Adrenal gland (tissue), 12 donors: ENCODE results near the gene CHI3L1. TPM values are rescaled to one million over a fixed set of nuclear protein-coding genes. Genes with fewer than 3 reads are reported as not detected.

ENCODE experiments used
- DNase-seq, 7 donors: peaks; one replicate each; pipeline ENCODE4 v3.0.0-alpha.2; 2019 to 2020
- H3K27ac ChIP-seq, 5 donors: fragments of 200-600 bp; sonication (generic) in 4 of 5; 1 replicate in 3 of 5; 2 replicates in 2 of 5; pipeline versions ENCODE4 v1.5.1 to v1.8.0; 2016 to 2020; ENCODE audit warnings: mild to moderate bottlenecking in 1 of 5
- H3K27me3 ChIP-seq: fragments of 200-600 bp; 2 replicates; pipeline ENCODE4 v1.8.0; 2021
- H3K36me3 ChIP-seq, 2 donors: fragments of 200-600 bp; replicated peaks in 1 of 2; 1 replicate in 1 of 2; 2 replicates in 1 of 2; pipeline versions ENCODE4 v1.5.1 to v1.8.0; 2018 to 2022
- H3K4me1 ChIP-seq, 2 donors: fragments of 200-600 bp; replicated peaks in 1 of 2; 1 replicate in 1 of 2; 2 replicates in 1 of 2; pipeline versions ENCODE4 v1.5.1 to v1.8.0; 2018 to 2021
- H3K4me3 ChIP-seq, 4 donors: fragments of 200-600 bp; sonication (generic) in 3 of 4; one replicate each; pipeline ENCODE4 v1.5.1; 2016 to 2018
- H3K9me3 ChIP-seq, 3 donors: fragments of 200-600 bp; sonication (generic) in 1 of 3; replicated peaks in 1 of 3; 1 replicate in 2 of 3; 2 replicates in 1 of 3; pipeline versions ENCODE4 v1.5.1 to v1.8.0; 2016 to 2021
- CTCF ChIP-seq, 6 experiments: fragments of 450-650 bp in 4 of 6; fragments of 200-600 bp in 2 of 6; sonication (generic) in 1 of 6; IDR thresholded peaks; 1 replicate in 5 of 6; 2 replicates in 1 of 6; pipeline versions ENCODE4 v1.5.1 to v1.8.0; 2016 to 2021; ENCODE audit warnings: antibody characterized with exemption in 6 of 6, mild to moderate bottlenecking in 2 of 6, moderate library complexity in 1 of 6
- POLR2A ChIP-seq, 2 donors: fragments of 450-650 bp; IDR thresholded peaks; one replicate each; pipeline ENCODE4 v1.6.1; 2017; ENCODE audit warnings: antibody characterized with exemption in 2 of 2, mild to moderate bottlenecking in 2 of 2, moderate library complexity in 1 of 2
- WGBS, 4 donors: extraction: QIAGEN DNeasy Blood & Tissue Kit in 2 of 4; methylation state at CpG; one replicate each; pipeline versions ENCODE4 v1.1.5 to v1.1.7; 2013 to 2017; 5-methylcytosine and 5-hydroxymethylcytosine counted together
- intact Hi-C, 2 donors: fragments of 100-400 bp; cut with DNase I; formaldehyde crosslinking; loops; one replicate each; pipeline versions ENCODE4 v1.14.1 to v1.15.0; 2022 to 2023
- polyA plus RNA-seq, 3 donors: library from polyadenylated mRNA; stranded (reverse); fragments of 200-250 nt in 2 of 3; fragments of 350-450 nt in 1 of 3; fragmentation: Illumina TruSeq in 1 of 3; extraction: RNeasy Lipid Tissue Mini Kit (QIAGEN cat#74804) in 1 of 3; gene quantifications; one replicate each; pipeline ENCODE4 v1.2.3, GENCODE V29; 2013 to 2014
- total RNA-seq, 9 donors: library from RNA; depleted of rRNA in 4 of 9; stranded (reverse); fragments of >200 nt in 4 of 9; fragments of 120-200 nt in 1 of 9; fragmentation: NEBNext Ultra II Directional in 1 of 9; extraction: Animal tissue kit (Norgen Biotek cat#: 25700) in 1 of 9; gene quantifications; one replicate each; pipeline versions ENCODE4 v1.1.0 to v1.2.4, GENCODE V29; 2013 to 2023
- donor health status: healthy with polysubstance abuse.
- donor health status: Bipolar disorder and iron deficiency.
- donor health status: DM: yes; HTN: yes; CAD: no.
- donor health status: DM: no; HTN: no; CAD: no.
- donor health status: DM: no; HTN: no; CAD: no.
- donor health status: DM: yes; HTN: yes; CAD: no.

The CHI3L1 gene
- total and polyA plus RNA-seq, 12 donors = 0.11 to 19.1 (median 0.74) TPM

- 89 to 92% (median 89%) methylated on average over 11 of the region's 11 CpGs for WGBS, 4 donors
- H3K27me3 ChIP-seq = no peaks in the 10 kb centered on the region
- intact Hi-C loops = no loop called here
- H3K36me3 ChIP-seq = no peaks in the 10 kb centered on the region
- DNase-seq = no peak
- no peak for TF ChIP-seq CTCF (IDR thresholded peaks at IDR 0.05)
- no peak for TF ChIP-seq POLR2A (IDR thresholded peaks at IDR 0.05)
- H3K4me1 ChIP-seq = peaks cover 4 to 14% of the 10 kb centered on the region in 2 donors
- H3K9me3 ChIP-seq = no peaks in the 10 kb centered on the region
- H3K4me3 ChIP-seq = no peak overlapping the region
- no peak overlapping the region for H3K27ac ChIP-seq
Measured at GRCh38 chr1:203180611-203181330, 5.7 kb downstream of the CHI3L1 start.

- WGBS, 4 donors = 90 to 98% (median 92%) methylated on average over 4 to 10 of the region's 10 CpGs
- Histone ChIP-seq H3K36me3 (no peaks in the 10 kb centered on the region), H3K4me1 (peaks cover 4 to 14% of the 10 kb centered on the region in 2 donors), H3K27me3 (no peaks in the 10 kb centered on the region), H3K4me3 (no peak overlapping the region), H3K9me3 (no peaks in the 10 kb centered on the region), H3K27ac (no peak overlapping the region)
- no peak for DNase-seq
- no peak for TF ChIP-seq CTCF (IDR thresholded peaks at IDR 0.05)
- TF ChIP-seq POLR2A (IDR thresholded peaks at IDR 0.05) = no peak
- intact Hi-C loops = no loop called here
Measured at GRCh38 chr1:203179667-203180005, 6.9 kb downstream of the CHI3L1 start.

GRCh38 chr1:203178821-203179666 is 7.5 kb downstream of the CHI3L1 start:
- TF ChIP-seq POLR2A (IDR thresholded peaks at IDR 0.05) = no peak
- TF ChIP-seq CTCF (IDR thresholded peaks at IDR 0.05) = no peak
- intact Hi-C loops = no loop called here

GRCh38 chr1:203178083-203178482 is 8.4 kb downstream of the CHI3L1 start:
- WGBS, 4 donors = 62 to 68% (median 65%) methylated on average over 4 to 5 of the region's 5 CpGs
- Histone ChIP-seq H3K4me3 (no peak overlapping the region), H3K36me3 (no peaks in the 10 kb centered on the region), H3K27ac (peak overlapping the region in 1 of 5 donors; percentile 50), H3K4me1 (peaks cover 4 to 14% of the 10 kb centered on the region in 2 donors), H3K27me3 (no peaks in the 10 kb centered on the region), H3K9me3 (no peaks in the 10 kb centered on the region)
- intact Hi-C loops = no loop called here
- TF ChIP-seq CTCF (IDR thresholded peaks at IDR 0.05) (no peak), POLR2A (IDR thresholded peaks at IDR 0.05) (no peak)
- no peak for DNase-seq

More at GRCh38 chr1:203178821-203179666, 7.5 kb downstream of the CHI3L1 start:
- H3K27ac ChIP-seq = no peak overlapping the region
- peaks cover 4 to 14% of the 10 kb centered on the region in 2 donors for H3K4me1 ChIP-seq
- H3K27me3 ChIP-seq = no peaks in the 10 kb centered on the region
- no peaks in the 10 kb centered on the region for H3K9me3 ChIP-seq
- no peaks in the 10 kb centered on the region for H3K36me3 ChIP-seq
- DNase-seq = no peak
- 89 to 92% (median 91%) methylated on average over 7 to 14 of the region's 14 CpGs for WGBS, 4 donors
- H3K4me3 ChIP-seq = no peak overlapping the region
